K562 treated with DMSO at 1 percent for 12 hours (cell line): Measurements from ENCODE around the gene ANAPC15. TPM values are rescaled to one million over a fixed set of nuclear protein-coding genes. Genes with fewer than 3 reads are reported as not detected.

Source experiments
- total RNA-seq: library from RNA; unstranded; fragments of 300-600 nt; gene quantifications from 2 replicates; pipeline ENCODE4 v1.2.3, GENCODE V29; 2022; ENCODE audit not compliant: insufficient read depth

ANAPC15 gene
- 48.3 and 57.6 TPM in 2 replicates for total RNA-seq

GRCh38 chr11:72112143-72112977 is at the start of gene ANAPC15:
ANAPC15 (minus strand) TSS chr11:72112695; CDS start chr11:72111276, 1,419 bp downstream.

GRCh38 chr11:72135473-72135872 is 23.0 kb upstream of the ANAPC15 start, which contains the start of gene FOLR3:
FOLR3 (plus strand) TSS chr11:72135725; CDS start chr11:72135953, 228 bp downstream.

GRCh38 chr11:72105888-72106287 is 6.6 kb downstream of the ANAPC15 start, which contains the start of gene TOMT:
TOMT (plus strand) TSS chr11:72105924; CDS start chr11:72105952, 28 bp downstream.

GRCh38 chr11:72102946-72103753 is 9.3 kb downstream of the ANAPC15 start, which contains the start of gene LAMTOR1:
LAMTOR1 (minus strand) TSS chr11:72103297; CDS start chr11:72103224, 73 bp downstream.

GRCh38 chr11:72080326-72081183 is 31.9 kb downstream of the ANAPC15 start, which contains the start of the genes LRRC51 and NUMA1:
LRRC51 (plus strand) TSS chr11:72080850; CDS start chr11:72089084, 8,234 bp downstream.
NUMA1 (minus strand) TSS chr11:72080542; CDS start chr11:72035943, 44,599 bp downstream.

Other genes with a start within 250 kb of the ANAPC15 start
- gene DEFB131B, start 234.2 kb downstream of the ANAPC15 start, total RNA-seq: not detected in 2 replicates
- 2.5 TPM in 1 of 2 replicates, not detected in the other for gene XNDC1N, start 184.1 kb downstream of the ANAPC15 start, total RNA-seq
- gene RNF121, start 183.6 kb downstream of the ANAPC15 start, total RNA-seq: 18.3 and 37.7 TPM in 2 replicates
- 4.1 and 11.1 TPM in 2 replicates for gene IL18BP, start 113.8 kb downstream of the ANAPC15 start, total RNA-seq
- 67.0 and 140 TPM in 2 replicates for gene NUMA1, start 32.2 kb downstream of the ANAPC15 start, total RNA-seq
- gene LRRC51, start 31.8 kb downstream of the ANAPC15 start, total RNA-seq: 4.2 and 8.4 TPM in 2 replicates
- gene LAMTOR1, start 9.4 kb downstream of the ANAPC15 start, total RNA-seq: 89.8 and 103 TPM in 2 replicates
- not detected in 2 replicates for gene TOMT, start 6.8 kb downstream of the ANAPC15 start, total RNA-seq
- gene FOLR3, start 23.0 kb upstream of the ANAPC15 start, total RNA-seq: not detected in 2 replicates
- 17.4 and 22.8 TPM in 2 replicates for gene FOLR1, start 79.4 kb upstream of the ANAPC15 start, total RNA-seq
- gene FOLR2, start 104.1 kb upstream of the ANAPC15 start, total RNA-seq: not detected in 2 replicates
- gene INPPL1, start 112.1 kb upstream of the ANAPC15 start, total RNA-seq: 42.4 and 90.5 TPM in 2 replicates
- gene PHOX2A, start 131.5 kb upstream of the ANAPC15 start, total RNA-seq: not detected in 2 replicates